WTC11 (cell line): Measurements from ENCODE around the gene MOB3A.

Source experiments
- TEAD4 ChIP-seq: sonication (generic); formaldehyde crosslinking; IDR thresholded peaks from 2 replicates; pipeline ENCODE4 v1.8.0; 2022; ENCODE audit warnings: mild to moderate bottlenecking, missing genetic modification reagents
- TF ChIP-seq, protein P1 (sequence below): sonication (generic); formaldehyde crosslinking; IDR thresholded peaks from 2 replicates; pipeline ENCODE4 v1.8.1; 2023; ENCODE audit warnings: mild to moderate bottlenecking, missing genetic modification reagents, moderate library complexity

DNA sequence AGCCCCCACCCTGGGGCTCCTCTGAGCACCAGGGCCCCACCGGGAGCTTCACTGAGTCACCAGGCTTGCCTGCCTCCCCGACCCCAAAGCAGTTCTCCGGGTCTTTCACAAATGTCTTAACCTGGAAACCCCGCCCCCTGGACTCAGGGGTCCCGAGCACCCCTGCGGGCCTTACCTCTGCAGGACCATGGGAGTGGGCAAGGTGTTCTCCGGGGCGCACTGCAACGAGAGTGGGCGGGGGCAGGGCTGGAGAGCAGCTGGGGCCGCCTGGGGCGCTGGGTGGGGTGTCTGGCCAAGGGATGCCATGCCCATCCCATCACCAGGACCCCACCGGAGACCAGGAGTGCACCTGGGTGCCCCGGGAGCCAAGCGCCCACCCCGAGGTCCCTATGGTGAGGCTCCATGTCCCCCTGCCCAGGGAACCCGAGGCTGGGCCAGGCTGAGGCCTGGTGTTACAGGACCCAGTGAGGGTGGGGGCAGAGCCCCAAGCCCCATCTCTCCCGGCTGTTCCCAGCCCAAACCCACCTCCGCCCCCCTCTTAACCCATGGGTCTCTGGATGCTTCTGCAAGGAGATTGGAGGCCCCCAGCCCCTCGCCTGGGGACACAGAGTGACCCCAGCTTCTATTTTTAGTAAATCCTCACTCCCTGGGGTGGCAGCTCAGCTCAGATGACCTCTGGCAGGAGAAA, 56.0 kb downstream of the MOB3A start:
- TF ChIP-seq, protein P1, sequence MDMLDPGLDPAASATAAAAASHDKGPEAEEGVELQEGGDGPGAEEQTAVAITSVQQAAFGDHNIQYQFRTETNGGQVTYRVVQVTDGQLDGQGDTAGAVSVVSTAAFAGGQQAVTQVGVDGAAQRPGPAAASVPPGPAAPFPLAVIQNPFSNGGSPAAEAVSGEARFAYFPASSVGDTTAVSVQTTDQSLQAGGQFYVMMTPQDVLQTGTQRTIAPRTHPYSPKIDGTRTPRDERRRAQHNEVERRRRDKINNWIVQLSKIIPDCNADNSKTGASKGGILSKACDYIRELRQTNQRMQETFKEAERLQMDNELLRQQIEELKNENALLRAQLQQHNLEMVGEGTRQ (CRISPR knock-in tag) = no peak
- no peak for TF ChIP-seq TEAD4 (CRISPR knock-in tag)
